H1 (cell line): ENCODE data around the gene BTAF1. TPM values are rescaled to one million over a fixed set of nuclear protein-coding genes. Genes with fewer than 3 reads are reported as not detected.

Source experiments
- CTCF ChIA-PET: fragments of 300-600 bp; sonication (Branson Sonifier 250); formaldehyde crosslinking; loops from one replicate; lab custom pipeline; 2021; ENCODE audit not compliant: partially characterized antibody; lab: Charles Lee
- POLR2A ChIA-PET: fragments of 300-600 bp; sonication (Branson Sonifier 250); formaldehyde crosslinking; loops from one replicate; lab custom pipeline; 2021; ENCODE audit warnings: inconsistent platforms; ENCODE audit not compliant: partially characterized antibody; lab: Charles Lee
- DNase-seq, 2 experiments: peaks; one replicate each; pipeline versions ENCODE4 v3.0.0 to v3.0.0-alpha.2; 2010 to 2022; ENCODE audit warnings: low spot score in 2 of 2, low read depth in 1 of 2, mixed read lengths in 1 of 2
- FAIRE-seq: peaks from 2 replicates; lab custom pipeline; 2011; peaks lifted over from hg19 to GRCh38; lab: Jason Lieb, UNC
- H2AFZ ChIP-seq: 2 replicates; pipeline ENCODE4 v1.8.1; 2012; ENCODE audit warnings: low read length, inconsistent platforms
- H2AK5ac ChIP-seq: 2 replicates; pipeline ENCODE4 v1.6.1; 2013; ENCODE audit warnings: low read depth, low read length
- H2BK120ac ChIP-seq: replicated peaks from 2 replicates; pipeline ENCODE3; 2013; ENCODE audit warnings: low read depth, low read length, inconsistent platforms
- H2BK12ac ChIP-seq: 2 replicates; pipeline ENCODE4 v1.6.1; 2013; ENCODE audit warnings: low read depth, low read length
- H2BK15ac ChIP-seq: 2 replicates; pipeline ENCODE4 v1.6.1; 2013; ENCODE audit warnings: low read length
- H2BK20ac ChIP-seq: 2 replicates; pipeline ENCODE4 v1.6.1; 2013; ENCODE audit warnings: low read length
- H2BK5ac ChIP-seq: 2 replicates; pipeline ENCODE4 v1.6.1; 2013; ENCODE audit warnings: low read depth, low read length
- H3K14ac ChIP-seq: 2 replicates; pipeline ENCODE4 v1.6.1; 2013; ENCODE audit warnings: inconsistent platforms; ENCODE audit not compliant: insufficient read length
- H3K18ac ChIP-seq: 2 replicates; pipeline ENCODE4 v1.6.1; 2013; ENCODE audit warnings: low read length; ENCODE audit errors: extremely low read depth
- H3K23ac ChIP-seq: 2 replicates; pipeline ENCODE4 v1.6.1; 2013; ENCODE audit warnings: inconsistent platforms; ENCODE audit not compliant: insufficient read length
- H3K23me2 ChIP-seq: 2 replicates; pipeline ENCODE4 v1.6.1; 2013; ENCODE audit warnings: low read depth, low read length
- H3K27ac ChIP-seq: 2 replicates; pipeline ENCODE4 v1.6.1; 2011; ENCODE audit warnings: low read depth, low read length, inconsistent platforms
- H3K27me3 ChIP-seq, 4 experiments: replicated peaks in 1 of 4; 1 replicate in 1 of 4; 2 replicates in 3 of 4; pipeline versions ENCODE4 v1.6.1 to v1.8.1; 2011 to 2013; ENCODE audit warnings: low read length in 3 of 4, mild to moderate bottlenecking in 3 of 4, inconsistent platforms in 2 of 4, mixed read lengths in 2 of 4, moderate library complexity in 1 of 4; ENCODE audit not compliant: control insufficient read depth in 3 of 4, insufficient read depth in 3 of 4; ENCODE audit errors: extremely low read depth in 1 of 4
- H3K36me3 ChIP-seq, 4 experiments: 2 replicates each; pipeline versions ENCODE4 v1.6.1 to v1.8.1; 2011 to 2013; ENCODE audit warnings: mild to moderate bottlenecking in 4 of 4, low read length in 3 of 4, moderate library complexity in 2 of 4, control low read depth in 1 of 4, inconsistent platforms in 1 of 4; ENCODE audit not compliant: insufficient read depth in 4 of 4, control insufficient read depth in 2 of 4
- H3K4ac ChIP-seq: replicated peaks from 2 replicates; pipeline ENCODE3; 2013; ENCODE audit warnings: low read length, low read depth, mixed read lengths, inconsistent platforms; ENCODE audit not compliant: insufficient read length
- H3K4me1 ChIP-seq, 4 experiments: replicated peaks in 1 of 4; 1 replicate in 1 of 4; 2 replicates in 3 of 4; pipeline versions ENCODE4 v1.6.1 to v1.8.1; 2011 to 2013; ENCODE audit warnings: low read length in 3 of 4, inconsistent platforms in 2 of 4, mixed read lengths in 1 of 4; ENCODE audit not compliant: insufficient read depth in 4 of 4, control insufficient read depth in 3 of 4
- H3K4me2 ChIP-seq, 2 experiments: 2 replicates each; pipeline versions ENCODE4 v1.6.1 to v1.8.1; 2011 to 2013; ENCODE audit warnings: low read depth in 2 of 2, low read length in 2 of 2, control low read depth in 1 of 2, inconsistent platforms in 1 of 2, mild to moderate bottlenecking in 1 of 2; ENCODE audit not compliant: insufficient read depth in 1 of 2
- H3K4me3 ChIP-seq, 4 experiments: fragments of 200-600, 300-600 bp in 1 of 4; sonication (generic), shearing (Covaris generic), sonication (Bioruptor Twin) in 1 of 4; 2 replicates each; pipeline versions ENCODE4 v1.5.1 to v1.8.1; 2011 to 2016; ENCODE audit warnings: low read length in 4 of 4, low read depth in 3 of 4, control low read depth in 2 of 4, inconsistent platforms in 2 of 4, mild to moderate bottlenecking in 2 of 4, mixed read lengths in 1 of 4, moderate library complexity in 1 of 4; ENCODE audit not compliant: insufficient read depth in 2 of 4; ENCODE audit errors: extremely low read depth in 1 of 4
- H3K56ac ChIP-seq: replicated peaks from 2 replicates; pipeline ENCODE3; 2013; ENCODE audit warnings: low read depth, mild to moderate bottlenecking, mixed read lengths, low read length, inconsistent platforms; ENCODE audit not compliant: insufficient read length
- H3K79me1 ChIP-seq: 2 replicates; pipeline ENCODE4 v1.6.1; 2013; ENCODE audit warnings: low read depth, low read length, control low read depth
- H3K79me2 ChIP-seq, 2 experiments: 2 replicates each; pipeline versions ENCODE4 v1.6.1 to v1.8.1; 2012 to 2013; ENCODE audit warnings: low read length in 2 of 2, mild to moderate bottlenecking in 2 of 2, inconsistent platforms in 1 of 2; ENCODE audit not compliant: insufficient read depth in 2 of 2, control insufficient read depth in 1 of 2
- H3K9ac ChIP-seq, 4 experiments: replicated peaks in 1 of 4; 1 replicate in 1 of 4; 2 replicates in 3 of 4; pipeline versions ENCODE4 v1.6.1 to v1.8.1; 2011 to 2013; ENCODE audit warnings: low read depth in 3 of 4, low read length in 3 of 4, control low read depth in 2 of 4, mild to moderate bottlenecking in 2 of 4, moderate library complexity in 2 of 4, inconsistent platforms in 1 of 4; ENCODE audit errors: extremely low read depth in 1 of 4
- H3K9me3 ChIP-seq, 2 experiments: 2 replicates each; pipeline versions ENCODE4 v1.6.1 to v1.8.1; 2012 to 2013; ENCODE audit warnings: mild to moderate bottlenecking in 2 of 2, moderate library complexity in 2 of 2, control low read depth in 1 of 2, inconsistent platforms in 1 of 2, low read depth in 1 of 2, low read length in 1 of 2, mixed read lengths in 1 of 2; ENCODE audit not compliant: insufficient read depth in 2 of 2
- H4K20me1 ChIP-seq, 2 experiments: replicated peaks in 1 of 2; 2 replicates each; pipeline versions ENCODE3 to v1.8.1; 2011 to 2013; ENCODE audit warnings: inconsistent platforms in 2 of 2, low read length in 2 of 2, mild to moderate bottlenecking in 1 of 2; ENCODE audit not compliant: insufficient read depth in 2 of 2, control insufficient read depth in 1 of 2
- H4K5ac ChIP-seq: 2 replicates; pipeline ENCODE4 v1.6.1; 2013; ENCODE audit warnings: low read length, low read depth, mixed read lengths, inconsistent platforms; ENCODE audit not compliant: insufficient read length
- H4K8ac ChIP-seq: 2 replicates; pipeline ENCODE4 v1.8.0; 2013; ENCODE audit warnings: mild to moderate bottlenecking, moderate library complexity, low read length, inconsistent platforms; ENCODE audit not compliant: insufficient read depth; ENCODE audit errors: extremely low read depth
- H4K91ac ChIP-seq: replicated peaks from 2 replicates; pipeline ENCODE3; 2013; ENCODE audit warnings: low read length, mixed read lengths, inconsistent platforms; ENCODE audit not compliant: insufficient read length
- CBX5 ChIP-seq: fragments of 300-800, 300-1000 bp; sonication (generic); IDR thresholded peaks from 2 replicates; pipeline ENCODE4 v1.7.1; 2016; ENCODE audit warnings: antibody characterized with exemption, low read length, low read depth
- CTBP2 ChIP-seq: IDR thresholded peaks from 2 replicates; pipeline ENCODE4 v1.7.0; 2011; ENCODE audit warnings: borderline replicate concordance, mild to moderate bottlenecking, moderate library complexity, mixed read lengths, low read length; ENCODE audit not compliant: insufficient read depth, insufficient read length
- CTCF ChIP-seq, 3 experiments: IDR thresholded peaks; 1 replicate in 2 of 3; 2 replicates in 1 of 3; pipeline versions ENCODE4 v1.5.1 to v1.6.1; 2011; ENCODE audit warnings: low read length in 3 of 3, mild to moderate bottlenecking in 3 of 3, inconsistent platforms in 2 of 3, low read depth in 1 of 3, moderate library complexity in 1 of 3; ENCODE audit not compliant: insufficient read depth in 1 of 3; ENCODE audit errors: control extremely low read depth in 1 of 3
- HDAC2 ChIP-seq, 2 experiments: fragments of 300-600 bp in 1 of 2; sonication (generic) in 1 of 2; IDR thresholded peaks; 2 replicates each; pipeline ENCODE4 v1.6.1; 2011 to 2012; ENCODE audit warnings: low read depth in 2 of 2, low read length in 2 of 2, mild to moderate bottlenecking in 2 of 2, moderate library complexity in 2 of 2, borderline replicate concordance in 1 of 2, inconsistent platforms in 1 of 2
- RAD21 ChIP-seq, 2 experiments: IDR thresholded peaks in 1 of 2; conservative IDR thresholded peaks in 1 of 2; 2 replicates each; pipeline ENCODE4 v1.6.1; 2011; ENCODE audit warnings: low read depth in 2 of 2, low read length in 2 of 2, improper control_type of control experiment in 1 of 2, inconsistent platforms in 1 of 2, mild to moderate bottlenecking in 1 of 2, moderate library complexity in 1 of 2
- SAP30 ChIP-seq: fragments of 300-600 bp; sonication (generic); IDR thresholded peaks from 2 replicates; pipeline ENCODE4 v1.7.1; 2012; ENCODE audit warnings: low read length, moderate library complexity, mild to moderate bottlenecking, inconsistent platforms; ENCODE audit not compliant: insufficient read depth, insufficient replicate concordance
- SP2 ChIP-seq: IDR thresholded peaks from 2 replicates; pipeline ENCODE4 v1.6.1; 2012; ENCODE audit warnings: mild to moderate bottlenecking, low read length, inconsistent platforms
- WGBS, 2 experiments: shearing (Covaris generic) in 1 of 2; methylation state at CpG; one replicate each; pipeline versions ENCODE4 v1.1.6 to v1.1.7; 2013 to 2015; ENCODE audit warnings: low lambda C conversion rate in 2 of 2, mixed read lengths in 2 of 2, inconsistent platforms in 1 of 2, low coverage in 1 of 2, missing lambda C conversion rate in 1 of 2; ENCODE audit not compliant: insufficient replicate concordance in 2 of 2, insufficient coverage in 1 of 2, insufficient read length in 1 of 2; ENCODE audit errors: extremely low coverage in 1 of 2, missing lambda C conversion rate in 1 of 2; 5-methylcytosine and 5-hydroxymethylcytosine counted together
- polyA plus RNA-seq, 7 experiments: library from polyadenylated mRNA; depleted of rRNA in 3 of 7; stranded (reverse) in 5 of 7; unstranded in 2 of 7; fragments of >200 nt in 5 of 7; fragments of 200-250 nt in 2 of 7; gene quantifications; 1 replicate in 5 of 7; 2 replicates in 1 of 7; 4 replicates in 1 of 7; pipeline versions ENCODE4 v1.2.1 to v1.2.3, GENCODE V29; 2011 to 2013; ENCODE audit warnings: missing spikeins in 2 of 7, mixed read lengths in 2 of 7
- total RNA-seq: library from RNA; stranded (reverse); fragmentation: NEBNext Ultra II Directional; extraction: Animal tissue kit (Norgen Biotek cat#: 25700); gene quantifications from 2 replicates; pipeline ENCODE4 v1.2.1, GENCODE V29; 2021

The BTAF1 gene
- total and polyA plus RNA-seq, 2 of the 8 experiments (the other 6 are each of a cell fraction or from before 2014, with no cell fraction given) = 24.5 to 39.1 TPM

GRCh38 chr10:91880310-91880709 lies 43.3 kb upstream of the BTAF1 start:
- 0 out of 2 replicates have a peak overlapping the region, but pooled peaks have one; percentile 66 for H4K8ac ChIP-seq
- 64% methylated on average over 3 of the region's 3 CpGs; no CpG with 5 or more reads in 1 of the 2 experiments for WGBS, 2 experiments
- no peak overlapping the region for H3K23ac ChIP-seq
- H3K4ac ChIP-seq = no peak overlapping the region
- H2BK5ac ChIP-seq = no peak overlapping the region
- H3K9me3 ChIP-seq = no peaks in the 10 kb centered on the region
- H3K79me1 ChIP-seq = no peaks in the 10 kb centered on the region
- H2AK5ac ChIP-seq = no peak overlapping the region
- no peaks in the 10 kb centered on the region for H3K23me2 ChIP-seq
- no peaks in the 10 kb centered on the region for H3K79me2 ChIP-seq
- POLR2A ChIA-PET = interaction anchor here (0.9 kb wide), 1 partner anchor 11 kb away, joined by 5 read pairs; no protein-coding TSS in a partner anchor
- no peak overlapping the region for H3K14ac ChIP-seq
- no peaks in the 10 kb centered on the region for H4K20me1 ChIP-seq
- peak overlapping the region; percentile 19; the same call in 1 of the 2 replicates for H3K18ac ChIP-seq
- no peak overlapping the region for H3K4me2 ChIP-seq
- H4K91ac ChIP-seq = peak overlapping the region; percentile 1
- H2BK15ac ChIP-seq = no peak overlapping the region
- no peaks in the 10 kb centered on the region for H3K27me3 ChIP-seq
- peak overlapping the region; percentile 60 for H2BK120ac ChIP-seq
- H3K56ac ChIP-seq = no peak overlapping the region
- H3K27ac ChIP-seq = no peak overlapping the region
- peak overlapping the region; percentile 14 for H4K5ac ChIP-seq
- DNase-seq (no peak), FAIRE-seq (no peak)
- peak overlapping the region; percentile 47; the same call in 1 of the 2 replicates for H2AFZ ChIP-seq
- CTCF ChIA-PET = interaction anchor here (0.6 to 2.1 kb wide), 8 partner anchors 9 to 387 kb away, joined by 3 to 7 read pairs (median 4); no protein-coding TSS in a partner anchor
- H2BK12ac ChIP-seq = peak overlapping the region; percentile 21; the same call in 1 of the 2 replicates
- peak overlapping the region; percentile 68; the same call in 1 of the 2 replicates for H2BK20ac ChIP-seq
- no peak overlapping the region for H3K4me3 ChIP-seq
- H3K4me1 ChIP-seq = peaks cover 11 to 35% (median 26%) of the 10 kb centered on the region in 4 experiments; a peak in 6 of 7 replicates
- H3K9ac ChIP-seq = no peak overlapping the region
- TF ChIP-seq CTBP2 = no peak
- TF ChIP-seq CBX5 = no peak
- TF ChIP-seq CTCF (IDR thresholded peaks at IDR 0.05; ENCODE audit: control extremely low read depth in 1 of 3, insufficient read depth in 1 of 3, low read depth in 1 of 3, low read length in 3 of 3) = peak in 2 of 3 experiments; percentile 6 to 18; a peak in 1 of 4 replicates
- no peak for TF ChIP-seq SP2
- no peak for TF ChIP-seq HDAC2 (IDR thresholded peaks at IDR 0.05; ENCODE audit: borderline replicate concordance in 1 of 2, low read depth in 2 of 2, low read length in 2 of 2)
- no peak for TF ChIP-seq SAP30
- peak in 1 of 2 experiments; percentile 25; a peak in 1 of 4 replicates for TF ChIP-seq RAD21 (IDR thresholded peaks at IDR 0.05 in 1 of 2, conservative IDR thresholded peaks at IDR 0.05 in 1 of 2; ENCODE audit: low read depth in 2 of 2, low read length in 2 of 2)
- H3K36me3 ChIP-seq = no peaks in the 10 kb centered on the region
